NCI-H2029 treated with DMSO at 0.1 percent for 48 hours (cell line): ENCODE data around the gene TNS3.
A peak's percentile ranks its signal among the peaks of the same experiment; 100 is the strongest.

ENCODE experiments used
- DNase-seq: peaks from one replicate; lab custom pipeline; 2025; lab: John Stamatoyannopoulos, UW

The TNS3 gene

DNA sequence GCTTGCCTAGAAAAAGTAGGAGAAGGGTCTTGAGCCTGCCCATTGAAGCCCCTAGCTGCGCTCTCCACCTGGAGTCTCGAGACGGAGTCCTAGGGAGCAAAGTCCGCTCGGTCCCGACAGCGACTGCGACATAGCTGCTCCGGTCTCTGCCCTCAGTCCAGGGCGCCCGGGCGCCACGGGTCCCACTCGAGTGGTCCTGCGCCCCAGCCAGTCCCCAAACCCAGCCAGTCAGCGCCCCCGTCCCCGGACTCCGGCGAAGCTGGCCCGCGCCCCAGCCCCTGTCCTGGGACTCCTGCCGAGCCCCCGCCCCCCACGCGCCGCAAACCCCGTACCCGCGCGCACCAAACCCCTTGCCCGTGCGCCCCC, 490 bp downstream of the TNS3 start:
- DNase-seq, result no peak

- no peak for DNase-seq
Measured at GRCh38 chr7:47580811-47581331, 1.0 kb downstream of the TNS3 start.

GRCh38 chr7:47580175-47580706, 1.7 kb downstream of the TNS3 start:
- no peak for DNase-seq

DNA sequence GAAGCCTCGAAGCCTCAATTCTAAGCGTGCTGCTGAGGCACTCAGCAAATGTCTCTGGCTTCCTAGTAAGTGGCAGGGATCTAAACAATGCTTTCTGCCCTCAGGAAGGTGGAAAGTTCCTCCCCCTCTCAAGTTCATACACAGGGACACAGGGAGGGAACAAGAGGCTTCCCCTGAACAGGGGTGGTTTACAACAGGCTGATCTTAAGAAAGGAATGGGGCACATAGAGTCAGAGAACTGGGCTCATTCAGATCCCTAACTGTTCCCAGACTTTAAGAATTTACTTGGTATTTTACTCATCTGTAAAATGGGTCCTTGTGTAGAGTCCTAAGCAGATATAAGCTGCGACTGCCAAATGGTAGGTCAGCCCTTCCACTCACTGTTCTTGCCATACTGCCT, 2.5 kb downstream of the TNS3 start:
- no peak for DNase-seq

- DNase-seq, result no peak
Measured at GRCh38 chr7:47578579-47579270, 3.2 kb downstream of the TNS3 start.

- no peak for DNase-seq
Measured at GRCh38 chr7:47577321-47577919, 4.5 kb downstream of the TNS3 start.

DNA sequence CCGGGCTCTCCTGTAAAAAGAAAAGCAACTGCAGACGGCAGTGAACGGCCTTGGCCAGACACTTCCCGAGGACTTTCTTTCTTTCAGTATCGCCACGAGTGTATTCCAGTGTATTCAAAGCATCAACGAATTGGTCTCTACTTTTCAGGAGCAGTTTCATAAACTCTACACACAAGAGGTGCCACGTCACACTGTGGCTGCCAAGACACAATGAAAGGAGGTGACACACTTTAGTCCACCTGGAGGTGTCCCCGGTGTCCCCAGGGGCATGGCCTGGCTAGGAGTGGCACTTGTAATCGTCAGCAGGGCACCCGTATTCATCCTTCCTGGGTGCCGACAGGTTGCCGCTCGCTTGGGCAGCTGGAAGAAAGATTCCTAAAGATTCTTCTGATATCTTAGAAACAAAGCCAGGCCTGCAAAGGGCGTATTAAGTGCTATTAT, 5.0 kb downstream of the TNS3 start:
- no peak for DNase-seq

DNA sequence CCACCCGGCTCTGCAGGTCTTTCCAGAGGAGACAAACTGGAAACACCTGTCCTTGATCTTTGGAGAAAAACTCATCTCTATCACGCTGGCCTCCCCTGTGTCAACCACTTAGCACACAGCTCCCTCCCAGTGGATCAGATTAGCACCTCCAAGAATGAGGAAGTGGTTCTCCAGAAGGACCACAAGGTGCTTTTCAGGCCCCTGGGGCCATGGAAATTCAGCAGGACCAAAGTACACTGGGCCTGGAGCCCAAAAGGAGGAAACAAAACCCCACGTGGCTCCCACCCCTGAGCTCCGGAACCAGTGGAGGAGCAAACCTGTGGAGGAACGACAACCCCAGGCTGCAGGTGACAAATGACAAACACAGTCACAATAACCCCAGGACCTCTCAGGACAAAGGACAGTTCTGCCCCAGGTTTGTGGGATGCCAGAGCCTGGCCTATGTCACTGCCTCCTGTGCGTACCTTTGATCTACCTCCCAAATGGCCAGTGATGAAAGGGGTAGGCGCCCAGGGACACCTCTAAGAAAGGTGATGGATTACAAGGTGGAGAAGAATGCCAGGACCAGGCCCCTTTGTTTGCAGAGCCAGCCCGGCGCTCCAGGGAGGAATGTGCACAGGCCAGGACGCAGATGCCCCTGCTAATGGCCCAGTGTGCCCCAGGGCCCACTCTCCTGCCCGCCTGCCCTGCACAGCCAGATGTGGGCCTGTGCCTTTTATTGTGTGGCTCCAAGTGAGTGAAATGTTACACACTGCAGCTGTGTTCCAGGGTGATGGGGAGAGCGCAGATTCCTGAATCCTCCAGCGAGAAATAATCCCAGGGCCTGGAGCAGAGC, 5.7 kb downstream of the TNS3 start:
- peak; percentile 52 for DNase-seq

DNA sequence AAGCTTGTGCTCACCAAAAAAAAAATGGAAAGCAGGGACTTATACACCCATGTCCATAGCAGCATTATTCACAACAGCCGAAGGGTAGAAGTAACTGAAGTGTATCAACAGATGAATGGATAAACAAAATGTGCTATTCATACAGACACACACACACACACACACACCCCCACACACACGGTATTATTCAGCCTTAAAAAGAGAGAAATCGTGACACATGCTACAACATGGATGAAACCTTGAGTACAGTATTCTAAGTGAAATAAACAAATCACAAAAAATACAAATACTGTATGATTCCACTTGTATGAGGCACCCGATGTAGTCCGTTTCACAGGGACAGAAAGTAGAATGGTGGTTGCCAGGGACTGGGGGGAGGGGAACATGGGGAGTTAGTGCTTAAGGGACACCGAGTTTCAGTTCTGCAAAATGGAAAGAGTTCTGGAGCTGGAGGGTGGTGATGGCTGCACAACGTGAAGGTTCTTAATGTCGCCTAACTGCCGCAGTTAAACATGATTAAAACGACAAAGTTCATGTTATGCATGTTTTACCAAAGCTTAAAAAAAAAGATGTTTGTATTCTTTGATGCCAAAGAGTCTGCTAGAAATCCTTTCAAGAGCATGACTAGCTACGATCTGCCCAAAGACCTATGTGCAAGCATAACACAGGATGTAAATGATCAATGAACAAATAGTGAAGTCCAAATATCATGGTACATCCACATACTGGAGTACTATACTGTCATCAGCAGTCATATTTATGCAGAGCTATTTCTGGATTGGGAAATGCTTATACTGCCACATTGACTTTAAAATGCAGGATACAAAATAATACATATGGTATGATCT, 7.2 kb downstream of the TNS3 start:
- no peak for DNase-seq

DNA sequence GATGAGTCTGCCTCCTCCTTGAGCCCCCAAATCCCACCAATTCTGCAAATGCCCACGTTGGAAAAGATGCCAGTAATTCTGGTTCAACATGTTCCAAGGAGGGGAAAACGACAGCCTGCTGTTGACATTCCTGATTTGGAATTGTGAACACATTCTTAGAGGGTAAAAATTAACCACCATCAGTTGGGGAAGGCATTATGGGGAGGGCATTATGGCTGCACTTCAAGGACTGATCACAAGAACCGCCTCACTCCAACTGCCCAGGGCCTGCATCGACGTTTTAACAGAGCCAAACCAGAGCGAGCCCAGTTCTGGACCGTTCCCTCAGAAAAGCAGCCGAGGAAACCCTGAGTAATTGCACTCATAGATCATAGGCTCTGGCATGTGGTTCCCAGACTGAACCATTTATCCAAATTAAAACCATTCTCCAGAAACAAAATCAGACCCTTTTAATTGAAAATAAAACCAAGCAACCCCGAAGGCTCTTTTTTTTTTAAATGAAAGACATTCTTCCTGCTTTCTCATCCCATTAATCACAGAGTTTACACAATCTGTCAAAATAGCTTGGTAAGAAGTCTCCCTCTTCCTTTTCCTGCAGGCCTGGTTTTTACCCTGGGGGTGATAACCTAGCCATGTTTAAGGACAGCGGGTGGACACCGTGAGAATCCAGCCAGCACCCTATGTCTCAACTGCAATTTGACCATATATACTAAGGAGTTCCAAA, 8.0 kb downstream of the TNS3 start:
- no peak for DNase-seq

DNA sequence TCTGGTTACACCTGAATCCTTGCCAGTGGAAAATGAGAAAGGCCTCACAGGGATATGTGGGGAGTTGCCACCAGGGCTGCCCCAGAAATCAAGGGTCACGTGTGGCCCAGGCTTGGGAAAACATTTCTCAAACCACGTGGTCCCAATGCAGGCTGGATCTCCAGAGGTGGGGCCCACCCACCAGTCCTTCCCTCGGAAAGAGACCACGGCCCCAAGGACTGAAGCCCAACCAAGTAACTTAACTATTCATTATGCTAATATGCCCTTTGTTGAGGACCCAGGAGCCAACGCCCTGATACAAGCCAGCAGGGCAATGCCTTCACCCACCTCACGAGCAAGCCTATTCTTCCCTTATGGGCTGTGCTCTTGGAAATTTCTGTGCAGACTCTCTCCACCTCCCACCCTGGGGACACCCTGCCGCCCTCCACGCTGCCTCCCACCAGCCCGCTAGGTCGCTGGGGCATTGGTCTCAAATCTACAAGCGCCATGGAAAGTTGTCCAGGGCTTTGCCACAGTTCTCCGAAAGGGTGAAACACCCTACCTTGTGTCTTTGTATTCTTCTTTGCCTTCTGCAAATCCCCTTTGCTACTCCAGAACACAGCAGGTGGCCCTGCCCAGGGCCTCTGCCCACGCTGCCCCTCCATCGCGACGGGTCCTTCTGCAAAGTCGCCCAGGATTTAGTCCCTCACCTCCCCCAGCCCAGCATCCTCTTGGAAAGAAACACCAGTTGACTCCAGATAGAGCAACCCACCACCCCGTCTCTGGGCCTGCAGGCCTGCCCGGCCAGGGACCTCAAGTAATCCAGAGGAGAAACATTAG, 8.8 kb downstream of the TNS3 start:
- DNase-seq, result no peak

GRCh38 chr7:47572094-47572445, 9.8 kb downstream of the TNS3 start:
- DNase-seq, result no peak

- DNase-seq, result peak; percentile 68
Measured at GRCh38 chr7:47571331-47572093, 10.4 kb downstream of the TNS3 start.

DNA sequence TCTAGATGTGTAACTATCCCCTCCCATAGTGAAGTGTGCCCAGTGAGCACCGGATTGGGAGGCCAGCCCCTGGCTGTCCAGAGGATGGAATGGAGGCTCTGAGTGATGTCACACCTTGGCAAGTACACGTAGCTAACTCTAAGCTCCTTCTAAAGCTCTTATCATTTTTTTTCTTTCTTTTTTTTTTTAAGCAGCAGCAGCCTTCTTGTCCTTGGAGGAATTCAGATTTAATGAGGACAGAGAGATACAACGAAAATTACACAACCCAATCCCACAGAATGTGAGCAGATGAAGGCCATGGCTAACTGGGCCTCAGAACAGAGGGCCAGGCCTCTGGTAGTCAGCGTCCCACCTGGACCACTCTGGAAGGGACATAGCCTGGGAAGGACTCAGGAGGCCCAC, 11.3 kb downstream of the TNS3 start:
- DNase-seq, result no peak

GRCh38 chr7:47568547-47568946, 13.4 kb downstream of the TNS3 start:
- no peak for DNase-seq

DNA sequence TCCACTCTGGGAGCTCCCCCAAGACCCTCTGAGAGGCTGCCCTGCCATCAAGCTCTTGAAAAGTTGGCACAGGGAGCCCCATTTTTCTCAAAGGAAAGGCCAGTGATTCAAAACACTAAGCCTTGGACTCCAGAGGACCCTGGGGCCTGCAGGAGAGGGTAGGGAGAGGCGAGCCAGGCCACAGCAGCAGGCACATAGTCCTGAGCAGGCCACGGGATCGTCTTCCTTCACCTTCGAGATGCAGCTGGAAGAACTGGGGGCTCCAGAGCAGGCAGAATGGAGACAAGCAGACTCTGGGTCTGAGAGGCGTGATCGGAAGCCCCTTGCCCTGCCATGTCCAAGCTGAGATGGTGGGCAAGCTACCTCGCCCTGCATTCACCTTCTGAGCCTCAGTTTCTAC, 13.9 kb downstream of the TNS3 start:
- no peak for DNase-seq

GRCh38 chr7:47565640-47566250, 16.2 kb downstream of the TNS3 start:
- DNase-seq, result no peak

GRCh38 chr7:47563521-47563920, 18.4 kb downstream of the TNS3 start:
- no peak for DNase-seq
